K562 (cell line): Measurements from ENCODE around the gene PEX7. TPM values are rescaled to one million over a fixed set of nuclear protein-coding genes. Genes with fewer than 3 reads are reported as not detected.

Source experiments
- BACH1 ChIP-seq: fragments of 200-800 bp; sonication (Bioruptor generic); IDR thresholded peaks from 2 replicates; pipeline ENCODE4 v1.6.1; 2016; ENCODE audit warnings: missing genetic modification characterization, missing compliant biosample characterization
- DACH1 ChIP-seq: fragments of 450-650 bp; IDR thresholded peaks from 2 replicates; pipeline ENCODE4 v1.6.1; 2018; ENCODE audit not compliant: partially characterized antibody
- IRF9 ChIP-seq: fragments of 450-650 bp; IDR thresholded peaks from 2 replicates; pipeline ENCODE4 v1.6.1; 2016; ENCODE audit warnings: missing biosample characterization, missing genetic modification characterization
- RREB1 ChIP-seq: fragments of 250-450 bp; sonication (Bioruptor Pico); IDR thresholded peaks from 2 replicates; pipeline ENCODE4 v1.4.0; 2020
- TFAP4 ChIP-seq: sonication (generic); formaldehyde crosslinking; IDR thresholded peaks from 2 replicates; pipeline ENCODE4 v1.8.0; 2022; ENCODE audit warnings: missing genetic modification reagents, mild to moderate bottlenecking, moderate library complexity, borderline replicate concordance
- ZBTB2 ChIP-seq: fragments of 450-650 bp; IDR thresholded peaks from 2 replicates; pipeline ENCODE4 v1.6.1; 2016; ENCODE audit warnings: antibody characterized with exemption
- ZBTB26 ChIP-seq: fragments of 450-650 bp; formaldehyde crosslinking; IDR thresholded peaks from 2 replicates; pipeline ENCODE4 v1.4.0; 2022; ENCODE audit warnings: missing genetic modification characterization
- ZBTB8A ChIP-seq: fragments of 450-650 bp; IDR thresholded peaks from 2 replicates; pipeline ENCODE4 v1.6.1; 2018; ENCODE audit warnings: mild to moderate bottlenecking, moderate library complexity; ENCODE audit not compliant: partially characterized antibody
- ZNF263 ChIP-seq: sonication (generic); formaldehyde crosslinking; IDR thresholded peaks from 2 replicates; pipeline ENCODE4 v1.8.0; 2022; ENCODE audit warnings: mild to moderate bottlenecking, missing genetic modification reagents, borderline replicate concordance
- ZNF592 ChIP-seq: fragments of 450-650 bp; IDR thresholded peaks from 2 replicates; pipeline ENCODE4 v1.6.1; 2017; ENCODE audit warnings: antibody characterized with exemption, mild to moderate bottlenecking
- polyA plus RNA-seq, 8 experiments: library from polyadenylated mRNA; depleted of rRNA in 4 of 8; stranded (reverse) in 5 of 8; unstranded in 3 of 8; fragments of >200 nt; fragmentation: Nextera tagmentation in 2 of 8; fragmentation: Illumina TruSeq in 1 of 8; extraction: Ambion mirVana in 2 of 8; extraction: Trizol in 1 of 8; gene quantifications; 2 replicates each; pipeline versions ENCODE4 v1.2.1 to v1.2.3, GENCODE V29; 2011 to 2014; ENCODE audit warnings: inconsistent platforms in 1 of 8, missing spikeins in 1 of 8
- total RNA-seq, 7 experiments: library from RNA; depleted of rRNA in 6 of 7; stranded (reverse); fragments of >200 nt in 6 of 7; fragmentation: Illumina TruSeq in 2 of 7; extraction: Trizol in 2 of 7; gene quantifications; 2 replicates each; pipeline versions ENCODE4 v1.2.1 to v1.2.3, GENCODE V29; 2011 to 2021; ENCODE audit warnings: low replicate concordance in 1 of 7

PEX7 gene
- total and polyA plus RNA-seq, 9 of the 15 experiments (the other 6 are each of a cell fraction or from before 2014, with no cell fraction given) = 1.6 to 12.9 (median 9.1) TPM

GRCh38 chr6:136792410-136793262 lies 29.8 kb upstream of the PEX7 start, which contains the start of gene MAP3K5 (continued):
- TF ChIP-seq RREB1 (0 out of 2 replicates have a peak, but pooled peaks have one; percentile 69), ZBTB2 (0 out of 2 replicates have a peak, but pooled peaks have one; percentile 46), ZBTB26 (peak; percentile 80; the same call in 1 of the 2 replicates), TFAP4 (CRISPR knock-in tag) (peak; percentile 69), IRF9 (tag) (peak; percentile 19; the same call in 1 of the 2 replicates), ZNF592 (peak; percentile 81; the same call in 1 of the 2 replicates), DACH1 (no peak), ZBTB8A (no peak), ZNF263 (CRISPR knock-in tag) (peak; percentile 43; the same call in 1 of the 2 replicates), BACH1 (no peak)
